OCI-LY1 (cell line): Measurements from ENCODE around the gene NONO.

Experiments used
- EZH2 ChIP-seq: fragments of 200-600 bp; sonication (generic), shearing (Covaris generic); IDR thresholded peaks from 2 replicates; pipeline ENCODE4 v1.8.0; 2017; ENCODE audit warnings: borderline replicate concordance, mixed run types, mild to moderate bottlenecking, antibody characterized with exemption, low read length, moderate library complexity, mixed read lengths
- TF ChIP-seq, protein P1 (sequence below): fragments of 200-600 bp; sonication (generic), shearing (Covaris generic); IDR thresholded peaks from 2 replicates; pipeline ENCODE4 v1.5.1; 2017; ENCODE audit warnings: mild to moderate bottlenecking, antibody characterized with exemption, low read length, moderate library complexity, mixed read lengths

DNA sequence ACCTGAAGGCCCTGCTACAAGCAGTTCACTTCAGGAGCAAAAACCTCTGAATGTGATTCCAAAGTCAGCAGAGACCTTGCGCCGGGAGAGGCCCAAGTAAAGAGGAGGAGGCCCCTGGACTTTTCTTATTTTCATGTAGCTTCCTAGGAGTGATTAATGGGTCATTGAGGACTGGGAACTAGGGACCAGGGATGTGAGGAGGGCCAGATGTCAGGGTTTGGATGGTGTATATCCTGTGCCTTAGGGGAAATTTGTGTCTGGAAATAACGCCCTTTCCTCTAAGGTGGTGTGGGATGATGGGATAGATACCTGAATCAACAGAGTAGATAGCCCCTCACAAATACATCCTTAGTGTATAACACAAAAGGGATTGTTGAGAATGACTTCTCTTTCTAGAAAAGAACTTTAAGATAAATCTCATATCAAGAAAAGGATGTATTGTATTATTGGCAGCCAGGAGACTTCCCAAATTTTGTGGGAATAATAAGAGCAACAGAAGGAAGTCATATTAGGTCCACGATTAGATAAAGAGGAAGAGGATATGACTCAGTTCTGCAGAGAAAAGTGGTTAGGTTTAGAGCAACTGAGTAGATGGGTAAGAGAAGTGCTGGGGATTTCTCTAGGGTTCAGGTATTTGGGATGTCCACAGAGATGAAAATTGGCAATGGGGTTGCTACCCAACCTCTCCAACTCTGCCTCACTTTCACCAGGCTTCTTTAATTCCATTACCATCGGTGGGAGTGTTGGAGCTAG, 19.2 kb downstream of the NONO start:
- no peak for TF ChIP-seq EZH2
- TF ChIP-seq, protein P1, sequence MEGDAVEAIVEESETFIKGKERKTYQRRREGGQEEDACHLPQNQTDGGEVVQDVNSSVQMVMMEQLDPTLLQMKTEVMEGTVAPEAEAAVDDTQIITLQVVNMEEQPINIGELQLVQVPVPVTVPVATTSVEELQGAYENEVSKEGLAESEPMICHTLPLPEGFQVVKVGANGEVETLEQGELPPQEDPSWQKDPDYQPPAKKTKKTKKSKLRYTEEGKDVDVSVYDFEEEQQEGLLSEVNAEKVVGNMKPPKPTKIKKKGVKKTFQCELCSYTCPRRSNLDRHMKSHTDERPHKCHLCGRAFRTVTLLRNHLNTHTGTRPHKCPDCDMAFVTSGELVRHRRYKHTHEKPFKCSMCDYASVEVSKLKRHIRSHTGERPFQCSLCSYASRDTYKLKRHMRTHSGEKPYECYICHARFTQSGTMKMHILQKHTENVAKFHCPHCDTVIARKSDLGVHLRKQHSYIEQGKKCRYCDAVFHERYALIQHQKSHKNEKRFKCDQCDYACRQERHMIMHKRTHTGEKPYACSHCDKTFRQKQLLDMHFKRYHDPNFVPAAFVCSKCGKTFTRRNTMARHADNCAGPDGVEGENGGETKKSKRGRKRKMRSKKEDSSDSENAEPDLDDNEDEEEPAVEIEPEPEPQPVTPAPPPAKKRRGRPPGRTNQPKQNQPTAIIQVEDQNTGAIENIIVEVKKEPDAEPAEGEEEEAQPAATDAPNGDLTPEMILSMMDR: no peak
